Parathyroid adenoma (tissue), 2 donors: ENCODE data around the gene GP5.

ENCODE experiments used
- H2AFZ ChIP-seq: fragments of 300-600 bp; sonication (generic); one replicate; pipeline ENCODE4 v1.7.0; 2017; ENCODE audit warnings: antibody characterized with exemption, mild to moderate bottlenecking
- H3K27ac ChIP-seq: fragments of 300-600 bp; sonication (generic); one replicate; pipeline ENCODE4 v1.7.0; 2017
- H3K27me3 ChIP-seq: fragments of 300-600 bp; sonication (generic); one replicate; pipeline ENCODE4 v1.7.0; 2017; ENCODE audit warnings: low read length; ENCODE audit not compliant: control insufficient read depth, insufficient read depth
- H3K36me3 ChIP-seq: fragments of 300-600 bp; sonication (generic); one replicate; pipeline ENCODE4 v1.7.0; 2017; ENCODE audit warnings: low read length; ENCODE audit not compliant: control insufficient read depth, insufficient read depth
- H3K4me1 ChIP-seq: fragments of 300-600 bp; sonication (generic); one replicate; pipeline ENCODE4 v1.7.0; 2017; ENCODE audit warnings: control low read depth
- H3K4me2 ChIP-seq: fragments of 300-600 bp; sonication (generic); one replicate; pipeline ENCODE4 v1.7.0; 2017; ENCODE audit warnings: low read length
- H3K4me3 ChIP-seq: fragments of 300-600 bp; sonication (generic); one replicate; pipeline ENCODE4 v1.7.0; 2017; ENCODE audit warnings: low read depth, low read length
- H3K79me2 ChIP-seq: fragments of 300-600 bp; sonication (generic); one replicate; pipeline ENCODE4 v1.7.0; 2017; ENCODE audit warnings: control low read depth
- H3K9ac ChIP-seq: fragments of 300-600 bp; sonication (generic); one replicate; pipeline ENCODE4 v1.7.0; 2017; ENCODE audit warnings: mild to moderate bottlenecking
- H3K9me3 ChIP-seq: fragments of 300-600 bp; sonication (generic); one replicate; pipeline ENCODE4 v1.7.0; 2017; ENCODE audit warnings: low read length; ENCODE audit not compliant: control insufficient read depth
- CTCF ChIP-seq: fragments of 300-600 bp; sonication (generic); IDR thresholded peaks from one replicate; pipeline ENCODE4 v1.7.0; 2017; ENCODE audit warnings: antibody characterized with exemption, mild to moderate bottlenecking
- donor health status: primary hyperparathyroidism.

The GP5 gene

GRCh38 chr3:194418671-194419070 is 19.6 kb upstream of the GP5 start:
- no peaks in the 10 kb centered on the region for H3K27me3 ChIP-seq
- TF ChIP-seq CTCF, result no peak
- H3K79me2 ChIP-seq, result no peaks in the 10 kb centered on the region
- no peak overlapping the region for H3K27ac ChIP-seq
- H2AFZ ChIP-seq, result no peak overlapping the region
- no peaks in the 10 kb centered on the region for H3K9me3 ChIP-seq
- H3K4me2 ChIP-seq, result no peak overlapping the region
- H3K9ac ChIP-seq, result no peak overlapping the region
- H3K4me1 ChIP-seq, result no peaks in the 10 kb centered on the region
- no peak overlapping the region for H3K4me3 ChIP-seq
- no peaks in the 10 kb centered on the region for H3K36me3 ChIP-seq

- Histone ChIP-seq H3K4me3 (no peak overlapping the region), H3K4me1 (no peaks in the 10 kb centered on the region), H3K36me3 (no peaks in the 10 kb centered on the region), H3K27me3 (no peaks in the 10 kb centered on the region), H3K9ac (no peak overlapping the region), H3K79me2 (no peaks in the 10 kb centered on the region), H3K4me2 (no peak overlapping the region), H3K27ac (no peak overlapping the region), H2AFZ (no peak overlapping the region), H3K9me3 (no peaks in the 10 kb centered on the region)
- no peak for TF ChIP-seq CTCF
Observed at GRCh38 chr3:194407423-194407822, 8.4 kb upstream of the GP5 start.

GRCh38 chr3:194405766-194406165 is 6.7 kb upstream of the GP5 start:
- no peak overlapping the region for H3K4me3 ChIP-seq
- H3K4me2 ChIP-seq, result no peak overlapping the region
- H3K9ac ChIP-seq, result no peak overlapping the region
- TF ChIP-seq CTCF, result no peak
- H3K27ac ChIP-seq, result no peak overlapping the region
- no peak overlapping the region for H2AFZ ChIP-seq
- no peaks in the 10 kb centered on the region for H3K4me1 ChIP-seq
- H3K9me3 ChIP-seq, result no peaks in the 10 kb centered on the region
- H3K79me2 ChIP-seq, result no peaks in the 10 kb centered on the region
- H3K36me3 ChIP-seq, result no peaks in the 10 kb centered on the region
- H3K27me3 ChIP-seq, result no peaks in the 10 kb centered on the region

- Histone ChIP-seq H3K27ac (no peak overlapping the region), H3K27me3 (no peaks in the 10 kb centered on the region), H2AFZ (no peak overlapping the region), H3K4me2 (no peak overlapping the region), H3K4me1 (no peaks in the 10 kb centered on the region), H3K36me3 (no peaks in the 10 kb centered on the region), H3K9ac (no peak overlapping the region), H3K4me3 (no peak overlapping the region), H3K9me3 (no peaks in the 10 kb centered on the region), H3K79me2 (no peaks in the 10 kb centered on the region)
- TF ChIP-seq CTCF, result peak; percentile 67
Observed at GRCh38 chr3:194404365-194405140, 5.5 kb upstream of the GP5 start.

- no peak overlapping the region for H3K27ac ChIP-seq
- H3K36me3 ChIP-seq, result no peaks in the 10 kb centered on the region
- H3K27me3 ChIP-seq, result no peaks in the 10 kb centered on the region
- H3K9me3 ChIP-seq, result no peaks in the 10 kb centered on the region
- no peak for TF ChIP-seq CTCF
- no peaks in the 10 kb centered on the region for H3K4me1 ChIP-seq
- H2AFZ ChIP-seq, result no peak overlapping the region
- no peaks in the 10 kb centered on the region for H3K79me2 ChIP-seq
- H3K4me3 ChIP-seq, result no peak overlapping the region
- no peak overlapping the region for H3K4me2 ChIP-seq
- H3K9ac ChIP-seq, result no peak overlapping the region
Observed at GRCh38 chr3:194401868-194402329, 2.8 kb upstream of the GP5 start.
